HepG2 (cell line): ENCODE results near the gene CCDC74A.
"Not testable (repeated sequence)": the region's sequence is repeated elsewhere in the genome, so short reads cannot be mapped to it uniquely, and the experiment has no call there.

Experiments
- CHD4 ChIP-seq: fragments of 200-600 bp; sonication (generic); IDR thresholded peaks from 2 replicates; pipeline ENCODE4 v1.7.0; 2017; ENCODE audit warnings: mild to moderate bottlenecking, low read length, borderline replicate concordance
- CTCF ChIP-seq: sonication (generic); formaldehyde crosslinking; IDR thresholded peaks from 2 replicates; pipeline ENCODE4 v1.5.0; 2020; ENCODE audit warnings: mild to moderate bottlenecking, missing genetic modification reagents, moderate library complexity
- ELF4 ChIP-seq: sonication (generic); formaldehyde crosslinking; IDR thresholded peaks from 2 replicates; pipeline ENCODE4 v1.5.0; 2020; ENCODE audit warnings: missing genetic modification reagents, mild to moderate bottlenecking, moderate library complexity, borderline replicate concordance
- PRMT3 ChIP-seq: sonication (generic); formaldehyde crosslinking; IDR thresholded peaks from 2 replicates; pipeline ENCODE4 v1.8.1; 2022; ENCODE audit warnings: low read depth, mild to moderate bottlenecking, moderate library complexity, missing genetic modification reagents, borderline replicate concordance
- ZNF747 ChIP-seq: sonication (generic); formaldehyde crosslinking; IDR thresholded peaks from 2 replicates; pipeline ENCODE4 v1.8.1; 2023; ENCODE audit warnings: missing genetic modification reagents, mild to moderate bottlenecking, borderline replicate concordance
- TF ChIP-seq, protein P1 (sequence below), 2 experiments: IDR thresholded peaks; 2 replicates each; pipeline ENCODE4 v1.6.1; 2011 to 2012; ENCODE audit warnings: low read length in 2 of 2, borderline replicate concordance in 1 of 2, low read depth in 1 of 2, mild to moderate bottlenecking in 1 of 2, moderate library complexity in 1 of 2
- TF ChIP-seq, protein P2 (sequence below): sonication (generic); formaldehyde crosslinking; IDR thresholded peaks from 2 replicates; pipeline ENCODE4 v1.5.0; 2020; ENCODE audit warnings: missing genetic modification reagents

- not testable (repeated sequence) for TF ChIP-seq CHD4; PRMT3 (CRISPR knock-in tag); ZNF747 (CRISPR knock-in tag); ELF4; CTCF (CRISPR knock-in tag)
- TF ChIP-seq, protein P1, sequence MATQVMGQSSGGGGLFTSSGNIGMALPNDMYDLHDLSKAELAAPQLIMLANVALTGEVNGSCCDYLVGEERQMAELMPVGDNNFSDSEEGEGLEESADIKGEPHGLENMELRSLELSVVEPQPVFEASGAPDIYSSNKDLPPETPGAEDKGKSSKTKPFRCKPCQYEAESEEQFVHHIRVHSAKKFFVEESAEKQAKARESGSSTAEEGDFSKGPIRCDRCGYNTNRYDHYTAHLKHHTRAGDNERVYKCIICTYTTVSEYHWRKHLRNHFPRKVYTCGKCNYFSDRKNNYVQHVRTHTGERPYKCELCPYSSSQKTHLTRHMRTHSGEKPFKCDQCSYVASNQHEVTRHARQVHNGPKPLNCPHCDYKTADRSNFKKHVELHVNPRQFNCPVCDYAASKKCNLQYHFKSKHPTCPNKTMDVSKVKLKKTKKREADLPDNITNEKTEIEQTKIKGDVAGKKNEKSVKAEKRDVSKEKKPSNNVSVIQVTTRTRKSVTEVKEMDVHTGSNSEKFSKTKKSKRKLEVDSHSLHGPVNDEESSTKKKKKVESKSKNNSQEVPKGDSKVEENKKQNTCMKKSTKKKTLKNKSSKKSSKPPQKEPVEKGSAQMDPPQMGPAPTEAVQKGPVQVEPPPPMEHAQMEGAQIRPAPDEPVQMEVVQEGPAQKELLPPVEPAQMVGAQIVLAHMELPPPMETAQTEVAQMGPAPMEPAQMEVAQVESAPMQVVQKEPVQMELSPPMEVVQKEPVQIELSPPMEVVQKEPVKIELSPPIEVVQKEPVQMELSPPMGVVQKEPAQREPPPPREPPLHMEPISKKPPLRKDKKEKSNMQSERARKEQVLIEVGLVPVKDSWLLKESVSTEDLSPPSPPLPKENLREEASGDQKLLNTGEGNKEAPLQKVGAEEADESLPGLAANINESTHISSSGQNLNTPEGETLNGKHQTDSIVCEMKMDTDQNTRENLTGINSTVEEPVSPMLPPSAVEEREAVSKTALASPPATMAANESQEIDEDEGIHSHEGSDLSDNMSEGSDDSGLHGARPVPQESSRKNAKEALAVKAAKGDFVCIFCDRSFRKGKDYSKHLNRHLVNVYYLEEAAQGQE (IDR thresholded peaks at IDR 0.05; ENCODE audit: borderline replicate concordance in 1 of 2, low read depth in 1 of 2, low read length in 2 of 2), result not testable (repeated sequence)
- TF ChIP-seq, protein P2, sequence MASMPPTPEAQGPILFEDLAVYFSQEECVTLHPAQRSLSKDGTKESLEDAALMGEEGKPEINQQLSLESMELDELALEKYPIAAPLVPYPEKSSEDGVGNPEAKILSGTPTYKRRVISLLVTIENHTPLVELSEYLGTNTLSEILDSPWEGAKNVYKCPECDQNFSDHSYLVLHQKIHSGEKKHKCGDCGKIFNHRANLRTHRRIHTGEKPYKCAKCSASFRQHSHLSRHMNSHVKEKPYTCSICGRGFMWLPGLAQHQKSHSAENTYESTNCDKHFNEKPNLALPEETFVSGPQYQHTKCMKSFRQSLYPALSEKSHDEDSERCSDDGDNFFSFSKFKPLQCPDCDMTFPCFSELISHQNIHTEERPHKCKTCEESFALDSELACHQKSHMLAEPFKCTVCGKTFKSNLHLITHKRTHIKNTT (CRISPR knock-in tag), result not testable (repeated sequence)
Measured at GRCh38 chr2:131527131-131528001, at the start of gene CCDC74A.
